GM12891 (cell line): Measurements from ENCODE around the gene STX17.

Experiments used
- POLR2A ChIP-seq: IDR thresholded peaks from 2 replicates; pipeline ENCODE4 v1.6.1; 2011; ENCODE audit warnings: low read depth, low read length, control low read depth
- POLR2AphosphoS5 ChIP-seq: IDR thresholded peaks from 2 replicates; pipeline ENCODE4 v1.6.1; 2011; ENCODE audit warnings: low read depth, low read length, control low read depth

DNA sequence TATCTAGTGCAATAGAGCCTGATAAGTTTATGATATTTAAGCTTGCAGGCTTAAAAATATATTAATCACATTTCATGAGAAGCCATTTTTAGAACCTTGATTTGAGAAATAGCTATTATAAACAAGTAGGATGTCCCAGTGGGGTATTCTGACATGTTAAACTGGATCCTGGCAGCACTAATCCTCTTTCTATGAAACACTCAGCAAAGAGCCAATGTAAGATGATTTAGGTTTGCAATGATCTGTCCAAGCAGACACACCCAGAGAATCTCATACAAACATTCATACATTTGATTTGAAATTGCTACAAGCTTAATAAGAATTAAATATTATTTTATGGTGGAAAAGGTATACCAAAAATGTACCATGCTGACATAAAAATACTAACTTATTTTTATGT, 105.8 kb downstream of the STX17 start:
- TF ChIP-seq POLR2AphosphoS5 = no peak
- no peak for TF ChIP-seq POLR2A
